Neural cell (in vitro differentiated cells): ENCODE measurements around the gene DYNC2H1.

ENCODE experiments used
- CTCF ChIP-seq: fragments of 450-650 bp; IDR thresholded peaks from 2 replicates; pipeline ENCODE4 v1.5.1; 2014; ENCODE audit warnings: antibody characterized with exemption, mild to moderate bottlenecking, moderate library complexity; ENCODE audit not compliant: poor library complexity, severe bottlenecking
- EZH2 ChIP-seq: fragments of 200-600, 300-800 bp; shearing (Covaris generic), sonication (generic); IDR thresholded peaks from 2 replicates; pipeline ENCODE4 v1.6.1; 2014; ENCODE audit warnings: antibody characterized with exemption, low read length, borderline replicate concordance, mild to moderate bottlenecking; ENCODE audit not compliant: insufficient read depth, poor library complexity, severe bottlenecking

- TF ChIP-seq CTCF (no peak), EZH2 (no peak)
These were observed 206.0 kb downstream of the DYNC2H1 start for GRCh38 chr11:103315248-103315647.
